Measurements from ENCODE around the gene FOXP1. TPM values are rescaled to one million over a fixed set of nuclear protein-coding genes. Genes with fewer than 3 reads are reported as not detected.

The FOXP1 gene
- total RNA-seq, 1 experiment from 2014 or later, result 58.4 TPM

GRCh38 chr3:71454512-71455403 lies 128.8 kb downstream of the FOXP1 start:
- Histone ChIP-seq H3K4me1 (ENCODE audit: insufficient read depth, low read length, poor library complexity, severe bottlenecking) (no peaks in the 10 kb centered on the region), H3K27me3 (replicated peaks; ENCODE audit: insufficient read depth, low read depth, low read length, poor library complexity) (no peaks in the 10 kb centered on the region), H3K4me3 (ENCODE audit: low read depth, low read length, poor library complexity, severe bottlenecking) (no peak overlapping the region), H3K36me3 (ENCODE audit: insufficient read depth, low read length, poor library complexity, severe bottlenecking) (no peaks in the 10 kb centered on the region), H3K27ac (ENCODE audit: low read depth, low read length, poor library complexity, severe bottlenecking) (no peak overlapping the region), H3K9me3 (ENCODE audit: low read depth, low read length, poor library complexity, severe bottlenecking) (no peaks in the 10 kb centered on the region)
- DNase-seq (ENCODE audit: low spot score), result no peak
- intact Hi-C loops (cut with micrococcal nuclease; ENCODE audit: unreplicated experiment), result no loop called here
- CTCF ChIA-PET, result no interaction called here
- POLR2A ChIA-PET (ENCODE audit: low non-redundant PET), result no interaction called here
- no peak for TF ChIP-seq EZH2 (IDR thresholded peaks at IDR 0.05; ENCODE audit: borderline replicate concordance, low read depth, low read length, poor library complexity, severe bottlenecking)
- TF ChIP-seq, protein P1, sequence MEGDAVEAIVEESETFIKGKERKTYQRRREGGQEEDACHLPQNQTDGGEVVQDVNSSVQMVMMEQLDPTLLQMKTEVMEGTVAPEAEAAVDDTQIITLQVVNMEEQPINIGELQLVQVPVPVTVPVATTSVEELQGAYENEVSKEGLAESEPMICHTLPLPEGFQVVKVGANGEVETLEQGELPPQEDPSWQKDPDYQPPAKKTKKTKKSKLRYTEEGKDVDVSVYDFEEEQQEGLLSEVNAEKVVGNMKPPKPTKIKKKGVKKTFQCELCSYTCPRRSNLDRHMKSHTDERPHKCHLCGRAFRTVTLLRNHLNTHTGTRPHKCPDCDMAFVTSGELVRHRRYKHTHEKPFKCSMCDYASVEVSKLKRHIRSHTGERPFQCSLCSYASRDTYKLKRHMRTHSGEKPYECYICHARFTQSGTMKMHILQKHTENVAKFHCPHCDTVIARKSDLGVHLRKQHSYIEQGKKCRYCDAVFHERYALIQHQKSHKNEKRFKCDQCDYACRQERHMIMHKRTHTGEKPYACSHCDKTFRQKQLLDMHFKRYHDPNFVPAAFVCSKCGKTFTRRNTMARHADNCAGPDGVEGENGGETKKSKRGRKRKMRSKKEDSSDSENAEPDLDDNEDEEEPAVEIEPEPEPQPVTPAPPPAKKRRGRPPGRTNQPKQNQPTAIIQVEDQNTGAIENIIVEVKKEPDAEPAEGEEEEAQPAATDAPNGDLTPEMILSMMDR (conservative IDR thresholded peaks at IDR 0.05; ENCODE audit: low read depth, low read length), result no peak
- BruUV-seq (replicated peaks), result no TSS peak

DNA sequence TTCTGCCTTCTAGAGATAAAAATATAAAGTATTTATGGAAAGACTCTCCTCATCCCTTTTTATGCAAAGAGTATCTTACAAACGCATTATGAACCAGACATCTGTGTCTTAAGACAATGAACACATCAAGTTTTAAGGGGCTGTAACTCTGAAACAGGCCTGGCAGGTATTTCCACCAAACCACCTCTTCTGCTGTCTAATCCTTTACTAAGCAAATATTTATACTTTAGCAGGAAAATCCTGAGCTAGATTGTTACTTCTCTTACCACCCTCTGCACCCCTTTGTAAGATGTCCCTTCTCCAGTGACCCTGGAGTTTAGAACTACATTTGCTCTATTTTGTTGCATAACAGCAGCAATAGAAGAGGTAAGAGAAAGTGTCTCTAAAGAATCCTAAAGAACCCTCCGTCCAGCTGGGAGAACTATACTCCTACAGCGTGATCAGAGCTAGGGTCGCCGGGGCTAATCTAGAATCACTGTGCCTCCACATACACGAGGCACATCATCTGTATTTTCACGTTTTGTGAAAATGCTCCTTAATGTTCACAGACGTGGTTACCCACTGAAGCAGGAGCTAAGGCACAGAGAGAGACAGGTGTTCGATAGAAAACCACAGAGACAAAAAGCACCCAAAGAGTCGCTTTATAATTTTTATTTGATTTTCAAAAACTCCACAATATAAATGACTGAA lies 129.6 kb downstream of the FOXP1 start:
- intact Hi-C loops (cut with micrococcal nuclease; ENCODE audit: unreplicated experiment), result no loop called here
- CTCF ChIA-PET, result no interaction called here
- H3K9me3 ChIP-seq (ENCODE audit: low read depth, low read length, poor library complexity, severe bottlenecking), result no peaks in the 10 kb centered on the region
- H3K27ac ChIP-seq (ENCODE audit: low read depth, low read length, poor library complexity, severe bottlenecking), result no peak overlapping the region
- no peak for DNase-seq (ENCODE audit: low spot score)
- no peak overlapping the region for H3K4me3 ChIP-seq (ENCODE audit: low read depth, low read length, poor library complexity, severe bottlenecking)
- TF ChIP-seq, protein P1 (conservative IDR thresholded peaks at IDR 0.05; ENCODE audit: low read depth, low read length), result no peak
- no peak for TF ChIP-seq EZH2 (IDR thresholded peaks at IDR 0.05; ENCODE audit: borderline replicate concordance, low read depth, low read length, poor library complexity, severe bottlenecking)
- BruUV-seq (replicated peaks), result no TSS peak
- H3K36me3 ChIP-seq (ENCODE audit: insufficient read depth, low read length, poor library complexity, severe bottlenecking), result no peaks in the 10 kb centered on the region
- POLR2A ChIA-PET (ENCODE audit: low non-redundant PET), result no interaction called here
- H3K27me3 ChIP-seq (replicated peaks; ENCODE audit: insufficient read depth, low read depth, low read length, poor library complexity), result no peaks in the 10 kb centered on the region
- no peaks in the 10 kb centered on the region for H3K4me1 ChIP-seq (ENCODE audit: insufficient read depth, low read length, poor library complexity, severe bottlenecking)

DNA sequence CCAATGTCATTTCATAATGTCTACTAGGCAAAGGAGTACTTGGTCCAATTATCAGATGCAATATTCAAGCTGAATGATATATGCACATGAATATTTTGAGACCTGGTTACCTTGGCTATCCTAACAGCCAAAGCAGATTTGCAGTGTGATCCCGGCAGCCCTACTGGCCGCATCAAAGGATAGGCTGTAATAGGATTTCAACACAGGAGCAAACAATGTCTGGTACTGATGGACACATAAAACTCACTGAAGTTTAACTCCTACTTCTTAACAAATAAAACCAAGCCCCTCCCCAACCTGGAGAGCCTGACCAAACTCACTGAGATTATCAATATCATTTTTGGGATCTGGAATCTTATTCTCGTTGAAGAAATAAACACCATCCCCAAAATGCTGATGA lies 130.2 kb downstream of the FOXP1 start:
- TF ChIP-seq, protein P1 (conservative IDR thresholded peaks at IDR 0.05; ENCODE audit: low read depth, low read length), result no peak
- TF ChIP-seq EZH2 (IDR thresholded peaks at IDR 0.05; ENCODE audit: borderline replicate concordance, low read depth, low read length, poor library complexity, severe bottlenecking), result no peak
- H3K27me3 ChIP-seq (replicated peaks; ENCODE audit: insufficient read depth, low read depth, low read length, poor library complexity), result no peaks in the 10 kb centered on the region
- no peak overlapping the region for H3K27ac ChIP-seq (ENCODE audit: low read depth, low read length, poor library complexity, severe bottlenecking)
- ChIA-PET CTCF (no interaction called here), POLR2A (ENCODE audit: low non-redundant PET) (no interaction called here)
- H3K36me3 ChIP-seq (ENCODE audit: insufficient read depth, low read length, poor library complexity, severe bottlenecking), result no peaks in the 10 kb centered on the region
- intact Hi-C loops (cut with micrococcal nuclease; ENCODE audit: unreplicated experiment), result no loop called here
- no peak overlapping the region for H3K4me3 ChIP-seq (ENCODE audit: low read depth, low read length, poor library complexity, severe bottlenecking)
- no peak for DNase-seq (ENCODE audit: low spot score)
- no TSS peak for BruUV-seq (replicated peaks)
- no peaks in the 10 kb centered on the region for H3K4me1 ChIP-seq (ENCODE audit: insufficient read depth, low read length, poor library complexity, severe bottlenecking)
- no peaks in the 10 kb centered on the region for H3K9me3 ChIP-seq (ENCODE audit: low read depth, low read length, poor library complexity, severe bottlenecking)
